HG03135 (cell line): ENCODE data around the gene NTM.
"Not testable (repeated sequence)": the region's sequence is repeated elsewhere in the genome, so short reads cannot be mapped to it uniquely, and the experiment has no call there.

Experiments
- ATAC-seq: cut with Tn5 transposase; IDR thresholded peaks from one replicate; pipeline ENCODE4 v1.9.1; 2021; ENCODE audit warnings: mild to moderate bottlenecking, moderate library complexity; ENCODE audit not compliant: unreplicated experiment

The NTM gene

GRCh38 chr11:131903074-131903473 is 532.7 kb downstream of the NTM start:
- ATAC-seq, result no peak

- ATAC-seq, result no peak
Measured at GRCh38 chr11:131904756-131905155, 534.3 kb downstream of the NTM start.

- ATAC-seq, result no peak
Measured at GRCh38 chr11:131906963-131907362, 536.5 kb downstream of the NTM start.

GRCh38 chr11:131907371-131907770 is 537.0 kb downstream of the NTM start:
- ATAC-seq, result no peak

GRCh38 chr11:131908316-131908715 is 537.9 kb downstream of the NTM start:
- ATAC-seq, result no peak

GRCh38 chr11:131909426-131910177 is 539.2 kb downstream of the NTM start:
- no peak for ATAC-seq

GRCh38 chr11:131910178-131910522 is 539.7 kb downstream of the NTM start:
- no peak for ATAC-seq

- no peak for ATAC-seq
Measured at GRCh38 chr11:131910523-131911387, 540.3 kb downstream of the NTM start.

- ATAC-seq, result not testable (repeated sequence)
Measured at GRCh38 chr11:131911388-131912032, 541.1 kb downstream of the NTM start.

- no peak for ATAC-seq
Measured at GRCh38 chr11:131912134-131912533, 541.7 kb downstream of the NTM start.

- no peak for ATAC-seq
Measured at GRCh38 chr11:131913267-131913666, 542.9 kb downstream of the NTM start.

GRCh38 chr11:131914361-131914774 is 544.0 kb downstream of the NTM start:
- ATAC-seq, result no peak

- no peak for ATAC-seq
Measured at GRCh38 chr11:131916638-131917037, 546.2 kb downstream of the NTM start.

GRCh38 chr11:131917634-131918384 is 547.4 kb downstream of the NTM start:
- no peak for ATAC-seq

- no peak for ATAC-seq
Measured at GRCh38 chr11:131918663-131919062, 548.2 kb downstream of the NTM start.

- ATAC-seq, result no peak
Measured at GRCh38 chr11:131922220-131922619, 551.8 kb downstream of the NTM start.

- ATAC-seq, result no peak
Measured at GRCh38 chr11:131923309-131923708, 552.9 kb downstream of the NTM start.

GRCh38 chr11:131924001-131924400 is 553.6 kb downstream of the NTM start:
- no peak for ATAC-seq

- ATAC-seq, result no peak
Measured at GRCh38 chr11:131924457-131925201, 554.2 kb downstream of the NTM start.

GRCh38 chr11:131925829-131926228 is 555.4 kb downstream of the NTM start:
- ATAC-seq, result no peak
